Fibroblast of lung (primary cell): Measurements from ENCODE around the gene ZFYVE1. TPM values are rescaled to one million over a fixed set of nuclear protein-coding genes. Genes with fewer than 3 reads are reported as not detected.
A peak's percentile ranks its signal among the peaks of the same experiment; 100 is the strongest.

ENCODE experiments used
- DNase-seq, 2 donors: peaks; one replicate each; pipeline versions ENCODE4 v3.0.0 to v3.0.0-alpha.2; 2010; ENCODE audit warnings: low read depth in 2 of 2
- H2AFZ ChIP-seq: 2 replicates; pipeline ENCODE4 v1.5.1; 2012; ENCODE audit warnings: low read length, control low read depth, inconsistent platforms
- H3K27ac ChIP-seq: 2 replicates; pipeline ENCODE4 v1.5.1; 2011; ENCODE audit warnings: low read length, control low read depth; ENCODE audit not compliant: insufficient read depth
- H3K27me3 ChIP-seq: 2 replicates; pipeline ENCODE4 v1.5.1; 2011; ENCODE audit warnings: mild to moderate bottlenecking, low read length; ENCODE audit not compliant: control insufficient read depth, insufficient read depth
- H3K36me3 ChIP-seq: 2 replicates; pipeline ENCODE4 v1.5.1; 2011; ENCODE audit warnings: low read length; ENCODE audit not compliant: control insufficient read depth, insufficient read depth
- H3K4me1 ChIP-seq: 2 replicates; pipeline ENCODE4 v1.5.1; 2011; ENCODE audit warnings: low read length; ENCODE audit not compliant: control insufficient read depth, insufficient read depth; ENCODE audit errors: extremely low read depth
- H3K4me2 ChIP-seq: 2 replicates; pipeline ENCODE4 v1.5.1; 2011; ENCODE audit warnings: low read length, control low read depth; ENCODE audit not compliant: insufficient read depth; ENCODE audit errors: extremely low read depth
- H3K4me3 ChIP-seq, 4 experiments: fragments of 200-600 bp in 1 of 4; sonication (generic) in 1 of 4; replicated peaks in 1 of 4; 2 replicates each; pipeline ENCODE4 v1.5.1; 2011 to 2016; ENCODE audit warnings: low read length in 4 of 4, low read depth in 3 of 4, mild to moderate bottlenecking in 3 of 4, control low read depth in 2 of 4, inconsistent platforms in 1 of 4, mixed read lengths in 1 of 4; ENCODE audit not compliant: insufficient read depth in 1 of 4; ENCODE audit errors: control extremely low read depth in 1 of 4
- H3K79me2 ChIP-seq: 2 replicates; pipeline ENCODE4 v1.5.1; 2012; ENCODE audit warnings: mild to moderate bottlenecking, low read length, inconsistent platforms; ENCODE audit not compliant: control insufficient read depth, insufficient read depth
- H3K9ac ChIP-seq: 2 replicates; pipeline ENCODE4 v1.5.1; 2011; ENCODE audit warnings: mild to moderate bottlenecking, low read length, control low read depth; ENCODE audit not compliant: insufficient read depth
- H3K9me3 ChIP-seq: 2 replicates; pipeline ENCODE4 v1.5.1; 2012; ENCODE audit warnings: low read depth, low read length; ENCODE audit not compliant: control insufficient read depth, insufficient read depth
- H4K20me1 ChIP-seq: 2 replicates; pipeline ENCODE4 v1.5.1; 2011; ENCODE audit warnings: low read length; ENCODE audit not compliant: control insufficient read depth, insufficient read depth; ENCODE audit errors: extremely low read depth
- EZH2 ChIP-seq: IDR thresholded peaks from 2 replicates; pipeline ENCODE4 v1.5.1; 2012; ENCODE audit warnings: low read length, control low read depth, mild to moderate bottlenecking; ENCODE audit errors: missing control alignments
- polyA plus RNA-seq, 2 donors: library from polyadenylated mRNA; depleted of rRNA in 1 of 2; stranded (reverse) in 1 of 2; unstranded in 1 of 2; fragments of >200 nt; gene quantifications; 2 replicates each; pipeline ENCODE4 v1.2.1, GENCODE V29; 2011 to 2012; ENCODE audit warnings: missing spikeins in 1 of 2
- total RNA-seq: library from RNA; depleted of rRNA; stranded (reverse); fragments of >200 nt; gene quantifications from 2 replicates; pipeline ENCODE4 v1.2.1, GENCODE V29; 2014
- TF ChIP-seq, protein P1 (sequence below), 2 donors: IDR thresholded peaks in 1 of 2; conservative IDR thresholded peaks in 1 of 2; 1 replicate in 1 of 2; 2 replicates in 1 of 2; pipeline ENCODE4 v1.5.1; 2011 to 2012; ENCODE audit warnings: low read length in 2 of 2, control low read depth in 1 of 2, inconsistent platforms in 1 of 2, low read depth in 1 of 2, mild to moderate bottlenecking in 1 of 2

Gene ZFYVE1
- total and polyA plus RNA-seq, 2 donors (not counting 1 experiment from before 2014, with no cell fraction given) = 18.8 to 22.1 TPM

- TF ChIP-seq, protein P1, sequence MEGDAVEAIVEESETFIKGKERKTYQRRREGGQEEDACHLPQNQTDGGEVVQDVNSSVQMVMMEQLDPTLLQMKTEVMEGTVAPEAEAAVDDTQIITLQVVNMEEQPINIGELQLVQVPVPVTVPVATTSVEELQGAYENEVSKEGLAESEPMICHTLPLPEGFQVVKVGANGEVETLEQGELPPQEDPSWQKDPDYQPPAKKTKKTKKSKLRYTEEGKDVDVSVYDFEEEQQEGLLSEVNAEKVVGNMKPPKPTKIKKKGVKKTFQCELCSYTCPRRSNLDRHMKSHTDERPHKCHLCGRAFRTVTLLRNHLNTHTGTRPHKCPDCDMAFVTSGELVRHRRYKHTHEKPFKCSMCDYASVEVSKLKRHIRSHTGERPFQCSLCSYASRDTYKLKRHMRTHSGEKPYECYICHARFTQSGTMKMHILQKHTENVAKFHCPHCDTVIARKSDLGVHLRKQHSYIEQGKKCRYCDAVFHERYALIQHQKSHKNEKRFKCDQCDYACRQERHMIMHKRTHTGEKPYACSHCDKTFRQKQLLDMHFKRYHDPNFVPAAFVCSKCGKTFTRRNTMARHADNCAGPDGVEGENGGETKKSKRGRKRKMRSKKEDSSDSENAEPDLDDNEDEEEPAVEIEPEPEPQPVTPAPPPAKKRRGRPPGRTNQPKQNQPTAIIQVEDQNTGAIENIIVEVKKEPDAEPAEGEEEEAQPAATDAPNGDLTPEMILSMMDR (conservative IDR thresholded peaks at IDR 0.05 in 1 of 2, IDR thresholded peaks at IDR 0.05 in 1 of 2; ENCODE audit: low read depth in 1 of 2, low read length in 2 of 2) = no peak
- TF ChIP-seq EZH2 = no peak
- Histone ChIP-seq H3K27ac (no peak overlapping the region), H3K36me3 (peaks cover 1% of the 10 kb centered on the region), H3K27me3 (no peaks in the 10 kb centered on the region), H3K4me3 (no peak overlapping the region), H3K9me3 (no peaks in the 10 kb centered on the region), H3K4me1 (no peaks in the 10 kb centered on the region), H4K20me1 (no peaks in the 10 kb centered on the region), H3K9ac (no peak overlapping the region), H3K4me2 (no peak overlapping the region), H2AFZ (no peak overlapping the region), H3K79me2 (no peaks in the 10 kb centered on the region)
- DNase-seq = no peak
Measured at GRCh38 chr14:72986857-72987256, 40.0 kb downstream of the ZFYVE1 start.

GRCh38 chr14:72986214-72986613 lies 40.7 kb downstream of the ZFYVE1 start:
- no peak overlapping the region for H3K9ac ChIP-seq
- no peaks in the 10 kb centered on the region for H3K79me2 ChIP-seq
- no peaks in the 10 kb centered on the region for H3K27me3 ChIP-seq
- no peak overlapping the region for H3K27ac ChIP-seq
- H4K20me1 ChIP-seq = no peaks in the 10 kb centered on the region
- H3K9me3 ChIP-seq = no peaks in the 10 kb centered on the region
- no peak for DNase-seq
- H2AFZ ChIP-seq = no peak overlapping the region
- H3K4me3 ChIP-seq = no peak overlapping the region
- H3K36me3 ChIP-seq = peaks cover 1% of the 10 kb centered on the region
- no peaks in the 10 kb centered on the region for H3K4me1 ChIP-seq
- H3K4me2 ChIP-seq = no peak overlapping the region
- TF ChIP-seq, protein P1 (conservative IDR thresholded peaks at IDR 0.05 in 1 of 2, IDR thresholded peaks at IDR 0.05 in 1 of 2; ENCODE audit: low read depth in 1 of 2, low read length in 2 of 2) = no peak
- no peak for TF ChIP-seq EZH2

DNA sequence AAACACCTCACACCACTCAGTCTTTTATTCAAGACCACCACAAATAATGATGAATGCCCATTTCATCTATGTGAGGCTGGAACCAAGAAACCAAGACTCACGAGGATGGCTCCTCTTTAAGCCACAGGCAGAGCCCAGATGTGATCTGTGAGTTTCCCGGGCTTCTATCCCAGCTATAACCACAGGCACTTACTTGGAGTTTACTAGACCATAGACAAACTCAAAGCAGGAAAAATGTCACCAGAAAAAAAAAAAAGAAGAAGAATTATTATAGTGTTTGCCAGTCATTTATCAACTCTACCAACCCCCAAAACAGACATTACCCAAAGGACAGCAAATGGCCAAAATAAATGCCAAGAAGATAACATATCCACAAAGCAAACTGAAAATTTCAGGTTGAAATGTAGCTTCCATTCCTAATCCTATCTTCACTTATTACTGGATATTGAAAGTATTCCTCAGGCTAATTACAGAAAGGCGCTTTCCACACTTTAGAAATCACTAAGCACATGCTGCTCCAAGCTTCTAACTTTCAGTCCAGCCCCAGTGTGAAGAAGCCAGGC lies 44.7 kb downstream of the ZFYVE1 start:
- Histone ChIP-seq H3K27ac (no peak overlapping the region), H3K9me3 (no peaks in the 10 kb centered on the region), H4K20me1 (no peaks in the 10 kb centered on the region), H3K4me3 (no peak overlapping the region), H3K4me2 (no peak overlapping the region), H3K9ac (no peak overlapping the region), H3K4me1 (no peaks in the 10 kb centered on the region), H3K36me3 (no peaks in the 10 kb centered on the region), H3K79me2 (no peaks in the 10 kb centered on the region), H2AFZ (no peak overlapping the region), H3K27me3 (no peaks in the 10 kb centered on the region)
- TF ChIP-seq EZH2 = no peak
- TF ChIP-seq, protein P1 (conservative IDR thresholded peaks at IDR 0.05 in 1 of 2, IDR thresholded peaks at IDR 0.05 in 1 of 2; ENCODE audit: low read depth in 1 of 2, low read length in 2 of 2) = no peak
- DNase-seq = peak in 1 of 2 donors; percentile 43
